HG02571 (cell line): ENCODE data around the gene ZSCAN21.
A peak's percentile ranks its signal among the peaks of the same experiment; 100 is the strongest.

Experiments
- ATAC-seq: cut with Tn5 transposase; IDR thresholded peaks from one replicate; pipeline ENCODE4 v1.9.1; 2021; ENCODE audit warnings: mild to moderate bottlenecking, moderate library complexity; ENCODE audit not compliant: unreplicated experiment

Gene ZSCAN21

GRCh38 chr7:100095289-100095688, 45.7 kb downstream of the ZSCAN21 start:
- no peak for ATAC-seq

DNA sequence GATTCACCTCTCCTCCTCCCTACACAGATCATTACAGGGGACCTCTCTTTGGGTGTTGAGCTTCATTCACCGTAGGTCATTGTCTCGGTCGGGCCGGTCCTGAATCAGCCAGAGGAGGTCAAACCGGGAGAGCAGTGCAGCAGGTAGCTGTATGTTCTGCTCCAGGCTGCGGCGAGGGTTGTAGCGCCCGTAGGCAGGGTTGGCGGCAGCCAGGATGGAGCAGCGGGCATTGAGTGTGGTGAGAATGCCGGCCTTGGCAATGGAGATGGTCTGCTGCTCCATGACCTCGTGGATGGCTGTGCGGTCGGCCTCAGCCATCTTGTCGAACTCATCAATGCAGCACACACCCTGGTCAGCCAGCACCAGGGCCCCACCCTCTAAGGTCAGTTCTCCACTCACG, 46.1 kb downstream of the ZSCAN21 start:
- ATAC-seq, result no peak

DNA sequence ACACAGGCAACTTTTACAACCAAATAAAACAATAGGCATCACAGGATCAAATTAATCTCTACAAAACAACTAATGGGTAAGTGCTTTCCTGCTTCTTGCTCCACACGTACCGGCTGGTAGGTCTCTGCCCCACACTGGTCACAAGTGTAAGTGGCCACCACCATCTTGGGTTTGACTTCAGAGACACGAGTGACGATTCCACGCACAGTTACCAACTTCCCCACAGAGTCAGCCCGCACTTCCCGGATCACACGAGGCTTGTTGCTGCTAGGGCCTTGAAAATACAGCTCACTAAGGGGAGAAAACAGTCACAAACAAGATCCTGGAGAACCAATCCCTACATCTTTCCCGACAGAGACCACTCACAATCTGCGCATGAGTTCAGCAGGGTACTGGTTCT, 49.3 kb downstream of the ZSCAN21 start:
- no peak for ATAC-seq

DNA sequence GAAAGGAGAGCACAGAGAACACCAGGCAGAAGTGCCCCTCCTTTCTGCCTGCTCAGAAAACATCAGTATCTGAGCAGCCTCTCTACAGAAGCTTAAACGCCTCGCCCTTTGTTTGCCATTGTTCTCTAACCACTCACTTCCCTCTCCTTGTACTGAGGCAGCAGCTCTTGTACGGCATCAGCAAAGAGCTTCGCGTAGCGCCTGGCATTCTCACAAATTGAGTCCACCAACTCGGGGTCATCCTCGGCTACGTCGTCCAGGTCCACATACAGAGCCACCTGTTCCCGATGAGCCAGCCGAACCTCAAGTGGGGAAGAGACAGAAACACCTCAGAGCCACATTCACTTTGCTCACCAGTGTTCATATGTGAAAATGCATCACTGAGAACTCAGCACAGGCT, 49.9 kb downstream of the ZSCAN21 start:
- no peak for ATAC-seq

- ATAC-seq, result peak; percentile 76
Measured at GRCh38 chr7:100100420-100101015, 50.9 kb downstream of the ZSCAN21 start.

GRCh38 chr7:100101016-100101862, 51.7 kb downstream of the ZSCAN21 start, which contains the start of the genes AP4M1 and MCM7:
AP4M1 (plus strand) TSS chr7:100101643; CDS start chr7:100101715, 72 bp downstream.
MCM7 (minus strand) TSS chr7:100101397; CDS start chr7:100101294, 103 bp downstream.
- peak; percentile 86 for ATAC-seq

DNA sequence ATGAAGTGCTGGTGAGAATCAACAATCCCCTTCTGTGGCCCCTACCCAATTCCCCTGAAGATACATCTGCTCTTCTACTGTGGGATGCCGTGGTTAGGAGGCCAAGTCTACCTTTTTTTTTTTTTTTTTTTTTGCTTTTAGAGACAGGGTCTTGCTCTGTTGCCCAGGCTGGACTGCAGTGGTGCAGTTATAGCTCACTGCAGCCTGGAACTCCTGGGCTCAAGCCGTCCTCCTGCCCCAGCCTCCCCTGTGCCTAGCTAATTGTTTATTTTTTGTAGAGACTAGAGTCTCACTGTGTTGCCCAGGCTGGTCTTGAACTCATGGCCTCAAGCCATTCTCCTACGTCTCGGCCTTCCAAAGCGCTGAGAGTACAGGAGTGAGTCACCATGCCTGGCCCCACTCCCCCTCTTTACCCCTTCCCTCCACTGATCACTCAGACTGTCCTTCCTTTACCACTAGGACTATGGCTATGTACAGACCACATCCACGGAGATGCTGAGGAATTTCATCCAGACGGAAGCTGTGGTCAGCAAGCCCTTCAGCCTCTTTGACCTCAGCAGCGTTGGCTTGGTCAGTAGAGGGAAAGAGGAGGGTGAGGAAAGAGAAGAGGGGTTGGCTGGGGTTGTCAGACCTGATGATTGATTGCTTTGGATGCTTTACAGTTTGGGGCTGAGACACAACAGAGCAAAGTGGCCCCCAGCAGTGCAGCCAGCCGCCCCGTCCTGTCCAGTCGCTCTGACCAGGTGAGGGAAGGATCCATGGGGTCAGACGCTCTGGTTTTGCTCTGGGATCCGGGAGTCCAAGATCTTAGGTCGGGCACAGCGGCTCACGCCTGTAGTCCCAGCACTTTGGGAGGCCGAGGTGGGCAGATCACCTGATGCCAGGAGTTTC, 53.6 kb downstream of the ZSCAN21 start:
- no peak for ATAC-seq

DNA sequence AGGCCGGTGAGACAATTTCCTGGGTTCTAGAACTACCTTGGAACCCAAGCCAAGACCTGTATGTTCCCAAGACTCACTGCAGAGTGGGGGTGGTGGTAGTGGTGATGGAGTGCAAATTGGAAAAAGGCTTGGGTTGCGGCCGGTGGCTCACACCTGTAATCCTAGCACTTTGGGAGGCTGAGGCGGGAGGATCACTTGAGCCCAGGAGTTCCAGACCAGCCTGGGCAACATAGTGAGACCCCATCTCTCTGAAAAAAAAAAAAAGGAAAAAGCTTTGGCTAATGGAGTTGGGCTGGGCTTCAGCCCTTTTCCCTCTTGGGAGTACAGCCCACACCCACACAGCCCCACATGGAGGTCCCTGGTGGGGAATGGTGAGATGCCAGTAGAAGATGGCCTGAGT, 56.0 kb downstream of the ZSCAN21 start:
- ATAC-seq, result no peak

DNA sequence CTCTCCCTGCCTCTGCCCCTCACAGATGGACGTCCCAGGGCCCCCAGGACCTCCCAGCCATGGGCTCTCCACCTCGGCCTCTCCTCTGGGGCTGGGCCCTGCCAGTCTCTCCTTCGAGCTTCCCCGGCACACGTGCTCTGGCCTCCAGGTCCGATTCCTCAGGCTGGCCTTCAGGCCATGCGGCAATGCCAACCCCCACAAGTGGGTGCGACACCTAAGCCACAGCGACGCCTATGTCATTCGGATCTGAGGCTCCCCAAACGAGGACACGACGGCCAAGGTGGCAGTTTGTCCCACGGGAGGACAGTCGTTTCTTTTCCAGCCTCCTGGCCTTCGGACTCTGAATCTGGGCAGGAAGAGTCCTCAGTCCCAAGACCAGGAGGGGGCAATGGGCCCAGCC, 57.1 kb downstream of the ZSCAN21 start:
- ATAC-seq, result no peak

GRCh38 chr7:100107125-100107737, 57.7 kb downstream of the ZSCAN21 start:
- ATAC-seq, result no peak

GRCh38 chr7:100107890-100108289, 58.3 kb downstream of the ZSCAN21 start:
- ATAC-seq, result no peak

GRCh38 chr7:100109521-100110163, 60.1 kb downstream of the ZSCAN21 start:
- ATAC-seq, result no peak

DNA sequence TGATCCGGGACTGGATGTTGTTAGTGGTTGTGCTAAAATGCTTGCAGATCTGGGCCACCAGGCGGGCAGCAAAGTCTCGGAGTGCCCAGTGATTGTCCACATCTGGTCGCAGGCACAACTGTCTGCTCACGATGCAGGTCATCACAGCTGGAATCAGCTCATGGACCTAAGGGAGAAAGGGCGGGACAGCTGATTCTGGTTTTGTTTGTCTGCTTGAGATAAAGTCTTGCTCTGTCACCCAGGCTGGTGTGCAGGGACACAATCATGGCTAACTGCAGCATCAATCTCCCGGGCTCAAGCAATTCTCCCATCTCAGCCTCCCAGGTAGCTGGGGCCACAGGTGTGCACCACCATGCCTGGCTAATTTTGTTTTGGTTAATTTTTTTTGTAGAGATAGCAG, 61.6 kb downstream of the ZSCAN21 start:
- no peak for ATAC-seq

DNA sequence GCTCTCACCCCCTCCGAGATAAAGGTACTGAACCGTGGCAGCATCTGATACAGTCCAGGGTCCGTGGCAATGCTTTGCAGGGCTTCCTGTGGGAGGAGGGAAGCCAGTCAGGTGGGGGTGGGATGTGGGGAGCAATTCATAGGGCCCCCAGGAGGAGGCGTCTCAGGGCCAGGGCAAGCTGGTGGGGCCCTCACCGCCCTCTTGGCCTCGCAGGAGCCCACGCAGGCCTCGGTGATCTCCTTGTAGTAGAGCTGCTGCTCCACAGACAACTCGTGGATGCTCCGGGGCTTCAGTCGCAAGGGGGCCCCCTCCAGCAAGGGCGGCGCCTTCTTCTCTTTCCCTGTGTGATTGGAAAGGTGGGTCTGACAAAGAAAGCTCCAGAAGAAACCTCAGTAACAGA, 62.3 kb downstream of the ZSCAN21 start:
- ATAC-seq, result no peak
